ENCODE results near the gene DHODH.
"Not testable (repeated sequence)": the region's sequence is repeated elsewhere in the genome, so short reads cannot be mapped to it uniquely, and the experiment has no call there.

DNA sequence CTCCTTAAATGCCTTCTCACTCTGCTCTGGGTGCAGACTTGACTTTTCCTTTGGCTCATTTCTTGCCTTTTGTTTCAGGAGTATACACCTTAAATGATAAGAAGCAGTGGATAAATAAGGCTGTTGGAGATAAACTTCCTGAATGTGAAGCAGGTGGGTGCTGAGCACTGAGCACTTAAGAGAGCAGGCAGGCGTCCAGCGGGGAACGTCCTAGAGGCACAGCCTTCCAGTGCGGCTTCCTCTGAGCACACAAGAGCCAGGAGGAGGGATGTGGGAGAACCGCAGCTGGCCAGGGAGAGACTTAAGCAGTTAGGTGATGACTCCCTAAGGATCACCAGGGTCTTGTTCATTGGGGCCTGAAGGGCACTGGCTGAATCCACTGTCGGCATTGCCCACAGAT, 66.5 kb downstream of the DHODH start:
- TF ChIP-seq, protein P1, sequence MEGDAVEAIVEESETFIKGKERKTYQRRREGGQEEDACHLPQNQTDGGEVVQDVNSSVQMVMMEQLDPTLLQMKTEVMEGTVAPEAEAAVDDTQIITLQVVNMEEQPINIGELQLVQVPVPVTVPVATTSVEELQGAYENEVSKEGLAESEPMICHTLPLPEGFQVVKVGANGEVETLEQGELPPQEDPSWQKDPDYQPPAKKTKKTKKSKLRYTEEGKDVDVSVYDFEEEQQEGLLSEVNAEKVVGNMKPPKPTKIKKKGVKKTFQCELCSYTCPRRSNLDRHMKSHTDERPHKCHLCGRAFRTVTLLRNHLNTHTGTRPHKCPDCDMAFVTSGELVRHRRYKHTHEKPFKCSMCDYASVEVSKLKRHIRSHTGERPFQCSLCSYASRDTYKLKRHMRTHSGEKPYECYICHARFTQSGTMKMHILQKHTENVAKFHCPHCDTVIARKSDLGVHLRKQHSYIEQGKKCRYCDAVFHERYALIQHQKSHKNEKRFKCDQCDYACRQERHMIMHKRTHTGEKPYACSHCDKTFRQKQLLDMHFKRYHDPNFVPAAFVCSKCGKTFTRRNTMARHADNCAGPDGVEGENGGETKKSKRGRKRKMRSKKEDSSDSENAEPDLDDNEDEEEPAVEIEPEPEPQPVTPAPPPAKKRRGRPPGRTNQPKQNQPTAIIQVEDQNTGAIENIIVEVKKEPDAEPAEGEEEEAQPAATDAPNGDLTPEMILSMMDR (conservative IDR thresholded peaks at IDR 0.05; ENCODE audit: low read depth, low read length), result not testable (repeated sequence)
- not testable (repeated sequence) for TF ChIP-seq NFE2L2, MAFK (IDR thresholded peaks at IDR 0.05; ENCODE audit: low read depth, low read length)
